Measurements from ENCODE around the gene SETD1B.

DNA sequence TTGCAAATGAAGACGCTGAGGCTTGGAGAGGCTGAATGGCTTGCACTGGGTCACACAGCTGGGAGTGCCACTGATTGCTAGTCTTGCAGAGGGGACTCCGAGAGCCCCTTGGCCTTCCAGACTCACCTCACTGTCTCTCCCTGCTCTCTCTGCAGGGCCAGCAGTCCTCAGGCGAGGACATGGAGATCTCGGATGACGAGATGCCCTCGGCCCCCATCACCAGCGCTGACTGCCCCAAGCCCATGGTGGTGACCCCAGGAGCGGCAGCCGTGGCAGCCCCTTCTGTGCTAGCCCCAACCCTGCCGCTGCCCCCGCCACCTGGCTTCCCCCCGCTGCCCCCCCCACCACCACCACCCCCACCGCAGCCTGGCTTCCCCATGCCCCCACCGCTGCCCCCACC lies 10.1 kb downstream of the SETD1B start:
- TF ChIP-seq CTCF (IDR thresholded peaks at IDR 0.05), result no peak
- TF ChIP-seq POLR2A (IDR thresholded peaks at IDR 0.05), result no peak
- TF ChIP-seq EP300 (IDR thresholded peaks at IDR 0.05), result no peak
